ENCODE results near the gene ABITRAM. TPM values are rescaled to one million over a fixed set of nuclear protein-coding genes. Genes with fewer than 3 reads are reported as not detected.
"Not testable (repeated sequence)": the region's sequence is repeated elsewhere in the genome, so short reads cannot be mapped to it uniquely, and the experiment has no call there.

The ABITRAM gene
- total RNA-seq, 1 donor from 2014 or later, result 8.1 TPM

GRCh38 chr9:108961151-108961550 is 27.0 kb downstream of the ABITRAM start:
- Mint-ChIP-seq H3K4me1 (ENCODE audit: low read depth) (no peaks in the 10 kb centered on the region), H3K27ac (ENCODE audit: unreplicated experiment) (no peak overlapping the region), H3K36me3 (ENCODE audit: low read depth) (peaks cover 3% of the 10 kb centered on the region), H3K9me3 (ENCODE audit: low read depth) (no peaks in the 10 kb centered on the region), H3K27me3 (ENCODE audit: low read depth) (no peaks in the 10 kb centered on the region), H3K4me3 (ENCODE audit: unreplicated experiment) (no peak overlapping the region)
- TF ChIP-seq CTCF (IDR thresholded peaks at IDR 0.05), result no peak
- no peak for DNase-seq (ENCODE audit: low spot score)

- H3K27me3 Mint-ChIP-seq (ENCODE audit: low read depth), result no peaks in the 10 kb centered on the region
- TF ChIP-seq CTCF (IDR thresholded peaks at IDR 0.05), result no peak
- no peak for DNase-seq (ENCODE audit: low spot score)
- peaks cover 7% of the 10 kb centered on the region for H3K4me1 Mint-ChIP-seq (ENCODE audit: low read depth)
- no peaks in the 10 kb centered on the region for H3K9me3 Mint-ChIP-seq (ENCODE audit: low read depth)
- H3K4me3 Mint-ChIP-seq (ENCODE audit: unreplicated experiment), result no peak overlapping the region
- no peak overlapping the region for H3K27ac Mint-ChIP-seq (ENCODE audit: unreplicated experiment)
- H3K36me3 Mint-ChIP-seq (ENCODE audit: low read depth), result peaks cover 3% of the 10 kb centered on the region
Measured at GRCh38 chr9:108963459-108964143, 29.4 kb downstream of the ABITRAM start.

- peak overlapping the region; percentile 25 for H3K27ac Mint-ChIP-seq (ENCODE audit: unreplicated experiment)
- TF ChIP-seq CTCF (IDR thresholded peaks at IDR 0.05), result no peak
- H3K9me3 Mint-ChIP-seq (ENCODE audit: low read depth), result peaks cover 5% of the 10 kb centered on the region
- no peak for DNase-seq (ENCODE audit: low spot score)
- peaks cover 11% of the 10 kb centered on the region for H3K36me3 Mint-ChIP-seq (ENCODE audit: low read depth)
- H3K27me3 Mint-ChIP-seq (ENCODE audit: low read depth), result no peaks in the 10 kb centered on the region
- no peak overlapping the region for H3K4me3 Mint-ChIP-seq (ENCODE audit: unreplicated experiment)
- H3K4me1 Mint-ChIP-seq (ENCODE audit: low read depth), result peaks cover 12% of the 10 kb centered on the region
Measured at GRCh38 chr9:108967916-108968315, 33.7 kb downstream of the ABITRAM start.

- H3K27ac Mint-ChIP-seq (ENCODE audit: unreplicated experiment); DNase-seq (ENCODE audit: low spot score); H3K27me3 Mint-ChIP-seq (ENCODE audit: low read depth): not testable (repeated sequence)
Measured at GRCh38 chr9:108971392-108971791, 37.2 kb downstream of the ABITRAM start.

GRCh38 chr9:108972186-108972585 is 38.0 kb downstream of the ABITRAM start:
- DNase-seq (ENCODE audit: low spot score), result no peak
- Mint-ChIP-seq H3K4me1 (ENCODE audit: low read depth) (peaks cover 17% of the 10 kb centered on the region), H3K36me3 (ENCODE audit: low read depth) (peaks cover 11% of the 10 kb centered on the region), H3K27me3 (ENCODE audit: low read depth) (no peaks in the 10 kb centered on the region), H3K9me3 (ENCODE audit: low read depth) (peaks cover 5% of the 10 kb centered on the region), H3K4me3 (ENCODE audit: unreplicated experiment) (no peak overlapping the region), H3K27ac (ENCODE audit: unreplicated experiment) (no peak overlapping the region)
- no peak for TF ChIP-seq CTCF (IDR thresholded peaks at IDR 0.05)

More at GRCh38 chr9:108971392-108971791, 37.2 kb downstream of the ABITRAM start:
- not testable (repeated sequence) for H3K36me3 Mint-ChIP-seq (ENCODE audit: low read depth); H3K4me3 Mint-ChIP-seq (ENCODE audit: unreplicated experiment); H3K9me3 Mint-ChIP-seq (ENCODE audit: low read depth)
- H3K4me1 Mint-ChIP-seq (ENCODE audit: low read depth), result peaks cover 17% of the 10 kb centered on the region

- no peaks in the 10 kb centered on the region for H3K27me3 Mint-ChIP-seq (ENCODE audit: low read depth)
- H3K9me3 Mint-ChIP-seq (ENCODE audit: low read depth), result peaks cover 5% of the 10 kb centered on the region
- peaks cover 11% of the 10 kb centered on the region for H3K36me3 Mint-ChIP-seq (ENCODE audit: low read depth)
- DNase-seq (ENCODE audit: low spot score), result no peak
- TF ChIP-seq CTCF (IDR thresholded peaks at IDR 0.05), result no peak
- H3K4me1 Mint-ChIP-seq (ENCODE audit: low read depth), result peaks cover 17% of the 10 kb centered on the region
- H3K4me3 Mint-ChIP-seq (ENCODE audit: unreplicated experiment), result no peak overlapping the region
- no peak overlapping the region for H3K27ac Mint-ChIP-seq (ENCODE audit: unreplicated experiment)
Measured at GRCh38 chr9:108972626-108973209, 38.5 kb downstream of the ABITRAM start.

Data from chondrocyte (in vitro differentiated cells).